ENCODE measurements around the gene ATP1B3. TPM values are rescaled to one million over a fixed set of nuclear protein-coding genes. Genes with fewer than 3 reads are reported as not detected.
"Not testable (repeated sequence)": the region's sequence is repeated elsewhere in the genome, so short reads cannot be mapped to it uniquely, and the experiment has no call there.

The ATP1B3 gene
- total RNA-seq, 1 donor from 2014 or later, result 231 TPM

DNA sequence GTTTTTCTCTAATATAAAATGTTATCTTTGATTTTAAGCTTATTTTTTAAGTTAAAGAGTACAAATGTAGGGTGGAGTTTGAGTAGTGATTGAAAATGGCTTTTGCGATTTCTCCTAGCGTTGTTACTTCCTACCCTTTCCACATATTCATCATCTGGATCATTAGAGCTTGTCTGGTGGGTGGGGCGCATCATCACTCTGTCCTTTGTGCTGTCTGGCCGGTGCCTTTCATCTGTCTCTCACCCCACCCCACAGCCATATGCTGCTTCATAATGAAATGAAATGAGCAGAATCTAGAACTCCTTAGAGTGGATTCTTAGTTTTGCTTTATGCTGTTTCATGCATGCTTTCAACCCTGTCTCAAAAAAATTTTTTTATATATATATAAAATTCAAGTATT, 44.3 kb downstream of the ATP1B3 start:
- peaks cover 33% of the 10 kb centered on the region for H3K36me3 Mint-ChIP-seq (ENCODE audit: low read depth)

DNA sequence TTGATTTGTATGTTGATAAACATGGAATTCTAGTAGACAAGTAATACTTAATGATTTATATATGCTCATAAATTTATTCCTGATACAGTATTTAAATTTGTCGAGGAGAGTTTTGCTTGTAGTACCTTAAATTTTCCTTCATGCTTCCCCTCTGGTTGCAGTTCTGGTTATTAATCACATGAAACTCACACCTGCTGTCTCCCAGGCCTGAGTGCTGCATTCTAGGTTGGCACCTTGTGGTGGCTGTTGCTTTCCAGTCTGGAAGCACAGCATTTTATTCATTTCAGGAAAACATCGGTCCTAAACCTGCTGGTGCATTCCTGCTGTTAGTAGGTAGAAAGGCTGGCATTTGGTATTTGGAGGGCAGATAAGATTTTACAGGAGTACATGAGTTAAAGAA, 44.9 kb downstream of the ATP1B3 start:
- peak overlapping the region; percentile 4 for H3K27ac Mint-ChIP-seq
- intact Hi-C loops (cut with micrococcal nuclease), result no loop called here
- DNase-seq (ENCODE audit: low spot score), result no peak
- no peaks in the 10 kb centered on the region for H3K9me3 Mint-ChIP-seq
- no peaks in the 10 kb centered on the region for H3K27me3 Mint-ChIP-seq (ENCODE audit: insufficient read depth)
- H3K4me1 Mint-ChIP-seq (ENCODE audit: low read depth), result no peaks in the 10 kb centered on the region
- peaks cover 32% of the 10 kb centered on the region for H3K36me3 Mint-ChIP-seq (ENCODE audit: low read depth)
- no peak overlapping the region for H3K4me3 Mint-ChIP-seq

More for the DNA sequence above, 44.3 kb downstream of the ATP1B3 start:
- intact Hi-C loops (cut with micrococcal nuclease), result no loop called here
- H3K27me3 Mint-ChIP-seq (ENCODE audit: insufficient read depth), result no peaks in the 10 kb centered on the region
- no peaks in the 10 kb centered on the region for H3K9me3 Mint-ChIP-seq
- no peak overlapping the region for H3K4me3 Mint-ChIP-seq
- H3K27ac Mint-ChIP-seq, result no peak overlapping the region
- no peaks in the 10 kb centered on the region for H3K4me1 Mint-ChIP-seq (ENCODE audit: low read depth)
- DNase-seq (ENCODE audit: low spot score), result no peak

DNA sequence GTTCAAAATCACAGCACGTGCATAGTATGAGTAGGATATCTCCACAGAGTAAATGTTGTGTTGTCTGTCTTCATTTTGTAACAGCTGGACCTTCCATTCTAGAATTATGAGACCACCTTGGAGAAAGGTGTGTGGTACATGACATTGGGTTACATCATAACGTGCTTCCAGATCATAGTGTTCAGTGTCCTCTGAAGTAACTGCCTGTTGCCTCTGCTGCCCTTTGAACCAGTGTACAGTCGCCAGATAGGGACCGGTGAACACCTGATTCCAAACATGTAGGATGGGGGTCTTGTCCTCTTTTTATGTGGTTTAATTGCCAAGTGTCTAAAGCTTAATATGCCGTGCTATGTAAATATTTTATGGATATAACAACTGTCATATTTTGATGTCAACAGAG, 49.2 kb downstream of the ATP1B3 start:
- H3K27me3 Mint-ChIP-seq (ENCODE audit: insufficient read depth); H3K4me3 Mint-ChIP-seq; DNase-seq (ENCODE audit: low spot score); intact Hi-C loops (cut with micrococcal nuclease); H3K27ac Mint-ChIP-seq; H3K4me1 Mint-ChIP-seq (ENCODE audit: low read depth); H3K9me3 Mint-ChIP-seq: not testable (repeated sequence)
- peaks cover 36% of the 10 kb centered on the region for H3K36me3 Mint-ChIP-seq (ENCODE audit: low read depth)

DNA sequence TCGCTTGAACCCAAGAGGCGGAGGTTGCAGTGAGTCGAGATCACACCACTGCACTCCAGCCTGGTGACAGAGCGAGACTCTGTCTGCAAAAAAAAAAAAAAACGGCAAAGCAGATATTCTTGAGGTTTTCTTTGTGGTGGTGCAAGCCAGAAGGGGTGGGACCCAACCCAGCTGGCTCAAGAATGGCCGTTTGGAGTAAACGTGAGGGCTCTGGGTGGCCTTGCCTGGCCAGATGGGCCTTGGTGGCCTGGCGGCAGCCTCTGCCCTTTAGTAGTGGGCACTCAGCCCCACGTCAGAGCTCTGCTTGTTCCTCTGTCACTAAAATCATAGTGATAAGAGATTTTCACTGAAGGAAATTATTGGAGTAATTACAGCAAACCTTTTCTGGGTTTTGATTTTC, 50.5 kb downstream of the ATP1B3 start:
- DNase-seq (ENCODE audit: low spot score), result no peak
- no peaks in the 10 kb centered on the region for H3K27me3 Mint-ChIP-seq (ENCODE audit: insufficient read depth)

DNA sequence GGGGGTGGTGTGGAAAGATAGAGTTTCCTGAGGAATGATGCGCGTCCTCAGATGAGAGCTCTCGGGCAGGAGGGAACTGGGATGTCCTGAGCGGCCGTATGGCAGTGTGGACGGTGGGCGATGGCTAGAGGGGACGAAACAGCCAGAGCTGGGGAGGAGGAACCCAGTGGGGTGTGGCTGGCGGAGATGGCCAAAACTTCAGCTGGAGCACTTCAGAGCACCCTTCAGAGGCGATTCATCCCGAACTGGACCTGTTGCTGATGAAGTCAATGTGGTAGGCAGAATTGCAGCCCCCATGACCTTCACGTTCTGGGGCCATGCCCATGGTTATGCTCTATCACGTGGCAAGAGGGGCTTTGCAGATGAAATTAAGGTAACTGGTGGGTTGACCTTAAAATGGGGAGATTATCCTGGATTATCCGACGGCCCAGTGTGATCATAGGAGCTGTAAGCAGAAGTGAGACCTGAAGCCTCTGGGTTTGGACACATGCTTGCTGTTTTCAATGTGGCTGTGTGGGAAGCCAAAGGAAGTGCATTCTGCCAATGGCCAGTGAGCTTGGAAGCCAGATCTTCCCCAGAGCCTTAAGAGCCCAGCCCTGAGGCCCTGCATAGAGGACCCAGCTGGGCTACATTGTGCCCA, 52.3 kb downstream of the ATP1B3 start:
- no peak for DNase-seq (ENCODE audit: low spot score)
- intact Hi-C loops (cut with micrococcal nuclease), result no loop called here
- peaks cover 20% of the 10 kb centered on the region for H3K36me3 Mint-ChIP-seq (ENCODE audit: low read depth)
- H3K4me1 Mint-ChIP-seq (ENCODE audit: low read depth), result no peaks in the 10 kb centered on the region
- no peak overlapping the region for H3K4me3 Mint-ChIP-seq
- H3K27me3 Mint-ChIP-seq (ENCODE audit: insufficient read depth), result no peaks in the 10 kb centered on the region
- H3K9me3 Mint-ChIP-seq, result no peaks in the 10 kb centered on the region
- H3K27ac Mint-ChIP-seq, result no peak overlapping the region

More for the DNA sequence above, 50.5 kb downstream of the ATP1B3 start:
- intact Hi-C loops (cut with micrococcal nuclease), result no loop called here
- H3K27ac Mint-ChIP-seq, result no peak overlapping the region
- H3K36me3 Mint-ChIP-seq (ENCODE audit: low read depth), result peaks cover 31% of the 10 kb centered on the region
- H3K4me3 Mint-ChIP-seq, result no peak overlapping the region
- H3K4me1 Mint-ChIP-seq (ENCODE audit: low read depth), result no peaks in the 10 kb centered on the region
- H3K9me3 Mint-ChIP-seq, result no peaks in the 10 kb centered on the region

DNA sequence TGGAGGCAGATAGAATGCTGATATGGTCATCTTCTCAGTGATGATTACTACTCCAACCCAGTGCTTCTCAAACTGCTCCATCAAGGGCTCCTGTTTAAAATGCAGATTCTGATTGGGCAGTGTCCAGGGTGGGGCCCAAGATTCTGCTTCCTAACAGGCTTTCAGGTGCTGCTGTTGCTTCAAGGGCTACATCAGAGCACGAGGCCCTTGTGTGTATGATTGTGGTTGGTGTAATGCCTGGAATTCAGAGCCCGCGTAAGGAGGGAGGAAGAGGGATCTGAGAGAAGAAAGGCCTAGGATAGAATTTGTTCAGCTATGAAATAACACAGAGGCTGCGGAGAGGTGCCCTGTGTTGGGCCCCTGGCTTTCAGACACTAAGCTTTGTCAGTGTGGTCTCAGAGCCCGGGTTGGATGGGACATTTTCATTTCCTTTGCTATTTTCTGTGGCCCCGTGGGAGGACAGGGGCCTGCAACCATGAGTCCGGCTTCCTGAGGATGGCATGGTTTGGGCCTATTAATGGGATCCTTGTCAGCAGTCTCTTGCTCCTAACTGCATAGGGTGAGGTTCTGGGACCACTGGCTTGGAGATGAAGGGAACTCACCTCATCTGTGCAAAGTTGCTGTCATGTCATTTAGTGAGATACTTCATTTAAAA, 53.0 kb downstream of the ATP1B3 start:
- no peaks in the 10 kb centered on the region for H3K27me3 Mint-ChIP-seq (ENCODE audit: insufficient read depth)

DNA sequence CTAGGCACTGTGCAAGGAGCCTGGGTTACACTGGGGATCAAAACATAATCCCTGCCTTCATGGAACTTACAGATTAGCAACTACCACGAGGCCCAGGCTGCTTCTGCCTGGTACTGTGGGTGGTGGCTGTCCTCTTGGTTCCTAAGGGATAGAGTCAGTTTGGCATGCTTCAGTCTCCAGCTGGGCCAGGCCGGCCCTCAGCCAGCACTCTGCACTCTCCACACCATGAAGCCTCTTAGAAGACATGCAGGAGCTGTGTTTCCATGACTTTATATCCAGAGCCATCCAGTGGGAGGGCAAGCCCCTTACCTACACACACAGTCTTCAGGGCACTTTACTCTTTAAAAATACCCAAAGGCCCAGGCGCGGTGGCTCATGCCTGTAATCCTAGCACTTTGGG, 54.4 kb downstream of the ATP1B3 start:
- Mint-ChIP-seq H3K9me3 (no peaks in the 10 kb centered on the region), H3K36me3 (ENCODE audit: low read depth) (peaks cover 14% of the 10 kb centered on the region), H3K4me1 (ENCODE audit: low read depth) (no peaks in the 10 kb centered on the region), H3K4me3 (no peak overlapping the region), H3K27me3 (ENCODE audit: insufficient read depth) (no peaks in the 10 kb centered on the region), H3K27ac (no peak overlapping the region)
- intact Hi-C loops (cut with micrococcal nuclease), result no loop called here
- DNase-seq (ENCODE audit: low spot score), result no peak

More for the DNA sequence above, 53.0 kb downstream of the ATP1B3 start:
- no peak overlapping the region for H3K27ac Mint-ChIP-seq
- intact Hi-C loops (cut with micrococcal nuclease), result no loop called here
- no peak for DNase-seq (ENCODE audit: low spot score)
- no peak overlapping the region for H3K4me3 Mint-ChIP-seq
- H3K9me3 Mint-ChIP-seq, result no peaks in the 10 kb centered on the region
- no peaks in the 10 kb centered on the region for H3K4me1 Mint-ChIP-seq (ENCODE audit: low read depth)
- peaks cover 17% of the 10 kb centered on the region for H3K36me3 Mint-ChIP-seq (ENCODE audit: low read depth)

DNA sequence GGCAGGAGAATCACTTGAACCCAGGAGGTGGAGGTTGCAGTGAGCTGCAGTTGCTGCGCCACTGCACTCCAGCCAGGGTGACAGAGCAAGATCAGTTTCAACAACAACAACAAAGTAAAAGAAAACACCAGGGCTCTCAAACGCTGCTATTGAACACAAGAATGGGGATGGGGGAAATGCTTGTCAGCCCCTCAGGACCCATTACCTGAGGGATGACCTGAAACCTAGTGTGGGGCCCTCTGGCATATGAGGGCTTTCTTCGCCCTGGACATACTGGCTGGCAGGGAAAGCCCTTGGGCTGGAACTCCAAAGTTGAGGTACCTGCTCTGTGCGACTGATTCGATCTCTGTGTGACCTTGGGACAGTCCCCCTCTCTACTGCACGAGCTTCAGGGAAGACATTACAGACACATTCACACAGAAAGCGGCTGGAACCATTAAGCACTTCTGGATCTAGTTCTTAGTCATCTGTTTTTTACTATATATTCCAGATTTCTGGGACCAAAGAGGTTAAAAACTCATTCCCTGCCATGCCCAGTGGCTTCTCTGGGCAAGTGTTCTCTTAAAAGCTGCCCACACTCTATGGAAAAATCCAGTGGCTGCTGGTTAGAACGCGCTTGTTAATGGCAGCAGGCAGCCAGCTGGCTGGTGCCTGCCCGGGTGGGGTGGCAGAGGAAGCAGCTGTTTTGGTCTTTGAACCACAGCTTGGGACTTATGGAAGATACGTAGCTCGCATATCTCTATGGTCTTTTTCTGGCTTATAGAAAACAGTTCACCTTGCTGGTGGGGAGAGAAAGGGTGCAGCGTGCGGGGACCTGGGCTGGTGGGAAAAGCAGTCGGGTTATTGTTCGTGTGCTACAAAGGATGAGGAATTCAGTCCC, 57.2 kb downstream of the ATP1B3 start:
- intact Hi-C loops (cut with micrococcal nuclease), result no loop called here
- Mint-ChIP-seq H3K36me3 (ENCODE audit: low read depth) (no peaks in the 10 kb centered on the region), H3K27ac (no peak overlapping the region), H3K9me3 (no peaks in the 10 kb centered on the region), H3K27me3 (ENCODE audit: insufficient read depth) (no peaks in the 10 kb centered on the region), H3K4me3 (no peak overlapping the region), H3K4me1 (ENCODE audit: low read depth) (no peaks in the 10 kb centered on the region)
- DNase-seq (ENCODE audit: low spot score), result no peak

DNA sequence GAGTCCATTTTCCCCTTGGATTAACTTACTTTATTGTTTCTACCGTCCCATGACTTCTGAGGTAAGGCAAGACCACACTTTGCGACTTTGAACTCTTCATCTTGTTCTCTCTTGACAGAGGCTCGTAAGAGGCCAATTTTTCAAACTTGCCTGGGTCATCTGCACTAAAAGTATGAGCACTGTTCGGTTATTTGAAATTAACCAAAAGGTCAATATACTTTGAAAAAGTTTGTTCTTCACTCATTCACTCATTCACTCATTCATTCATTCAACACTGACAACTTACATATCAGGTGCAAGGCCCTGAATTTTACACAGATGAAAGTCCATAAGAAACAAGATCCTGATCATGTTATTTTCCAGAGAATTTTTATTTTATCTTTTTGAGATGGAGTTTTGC, 57.9 kb downstream of the ATP1B3 start:
- Mint-ChIP-seq H3K27me3 (ENCODE audit: insufficient read depth) (no peaks in the 10 kb centered on the region), H3K36me3 (ENCODE audit: low read depth) (no peaks in the 10 kb centered on the region), H3K9me3 (no peaks in the 10 kb centered on the region), H3K27ac (no peak overlapping the region), H3K4me3 (no peak overlapping the region), H3K4me1 (ENCODE audit: low read depth) (no peaks in the 10 kb centered on the region)
- DNase-seq (ENCODE audit: low spot score), result no peak
- intact Hi-C loops (cut with micrococcal nuclease), result no loop called here

DNA sequence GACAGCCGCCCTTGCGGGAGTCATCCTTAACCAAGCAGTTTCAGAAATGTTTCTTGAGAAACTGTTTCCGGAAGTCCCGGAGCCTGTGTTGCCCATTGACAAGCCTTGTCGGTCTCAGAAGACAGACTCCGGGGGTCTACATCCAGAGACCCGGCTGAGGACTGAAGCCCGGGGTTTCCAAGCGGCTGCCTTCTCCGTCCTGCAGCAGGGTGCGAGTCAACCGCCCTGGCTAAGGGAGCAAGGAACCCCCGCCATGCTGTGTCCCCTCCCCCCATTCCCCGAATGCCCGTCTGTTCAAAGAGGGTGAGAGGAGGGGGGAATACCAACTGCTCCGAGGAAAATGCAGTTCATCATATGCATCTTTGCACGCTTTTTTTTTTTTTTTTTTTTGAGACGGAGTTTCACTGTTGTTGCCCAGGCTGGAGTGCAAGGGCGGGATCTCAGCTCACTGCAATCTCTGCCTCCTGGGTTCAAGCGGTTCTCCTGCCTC, 61.6 kb downstream of the ATP1B3 start:
- no peaks in the 10 kb centered on the region for H3K27me3 Mint-ChIP-seq (ENCODE audit: insufficient read depth)
- no peak for DNase-seq (ENCODE audit: low spot score)
- H3K9me3 Mint-ChIP-seq, result no peaks in the 10 kb centered on the region
- intact Hi-C loops (cut with micrococcal nuclease), result no loop called here
- H3K27ac Mint-ChIP-seq, result no peak overlapping the region
- no peaks in the 10 kb centered on the region for H3K36me3 Mint-ChIP-seq (ENCODE audit: low read depth)
- no peak overlapping the region for H3K4me3 Mint-ChIP-seq
- H3K4me1 Mint-ChIP-seq (ENCODE audit: low read depth), result peaks cover 9% of the 10 kb centered on the region

DNA sequence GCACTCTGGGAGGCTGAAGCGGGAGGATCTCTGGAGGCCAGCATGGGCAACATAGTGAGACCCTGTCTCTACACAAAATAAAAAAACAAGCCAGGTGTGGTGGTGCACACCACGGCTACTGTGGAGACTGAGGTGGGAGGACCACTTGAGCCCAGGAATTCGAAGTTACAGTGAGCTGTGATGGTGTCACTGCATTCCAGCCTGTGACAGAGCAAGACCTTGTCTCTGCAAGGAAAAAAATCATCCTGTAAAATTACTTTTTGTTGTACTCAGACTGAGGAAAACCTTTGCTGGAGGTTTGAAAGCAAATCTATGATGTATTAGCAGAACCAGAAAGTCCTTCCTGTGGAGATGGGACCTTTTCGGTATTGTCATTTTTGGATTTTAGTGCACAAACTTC, 63.3 kb downstream of the ATP1B3 start:
- no peak for DNase-seq (ENCODE audit: low spot score)
- peaks cover 9% of the 10 kb centered on the region for H3K4me1 Mint-ChIP-seq (ENCODE audit: low read depth)
- peak overlapping the region; percentile 29 for H3K27ac Mint-ChIP-seq
- intact Hi-C loops (cut with micrococcal nuclease), result no loop called here
- no peaks in the 10 kb centered on the region for H3K9me3 Mint-ChIP-seq
- no peaks in the 10 kb centered on the region for H3K27me3 Mint-ChIP-seq (ENCODE audit: insufficient read depth)
- H3K4me3 Mint-ChIP-seq, result no peak overlapping the region
- no peaks in the 10 kb centered on the region for H3K36me3 Mint-ChIP-seq (ENCODE audit: low read depth)

DNA sequence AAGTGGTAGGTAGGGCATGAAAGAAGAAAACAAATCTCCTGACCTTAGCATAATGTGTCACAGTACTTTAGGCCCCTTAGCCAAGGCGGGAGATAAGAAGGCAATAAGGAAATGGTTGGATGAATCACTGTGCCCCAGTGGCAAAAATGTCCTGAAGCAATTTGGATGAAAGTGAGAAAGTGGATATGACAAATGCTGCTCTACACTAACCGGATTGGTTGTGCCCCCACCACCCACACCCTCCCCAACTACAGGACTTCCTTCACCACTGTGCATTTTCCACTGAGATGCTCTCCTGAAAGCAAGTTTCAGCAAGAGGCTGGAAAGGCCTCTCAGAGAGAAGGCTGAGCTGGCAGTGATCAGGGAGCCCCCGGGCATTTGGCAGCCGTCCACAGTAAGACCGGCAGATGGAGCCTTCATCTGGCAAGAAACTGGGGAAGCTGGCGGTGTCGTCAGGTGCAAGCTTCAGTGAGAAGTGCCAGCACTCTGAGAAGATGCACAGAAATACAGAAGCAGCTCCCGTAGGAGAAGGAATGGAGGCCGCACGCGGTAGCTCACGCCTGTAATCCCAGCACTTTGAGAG, 63.8 kb downstream of the ATP1B3 start:
- H3K9me3 Mint-ChIP-seq, result no peaks in the 10 kb centered on the region
- H3K4me3 Mint-ChIP-seq, result no peak overlapping the region
- H3K27me3 Mint-ChIP-seq (ENCODE audit: insufficient read depth), result no peaks in the 10 kb centered on the region
- no peak for DNase-seq (ENCODE audit: low spot score)
- intact Hi-C loops (cut with micrococcal nuclease), result no loop called here
- H3K27ac Mint-ChIP-seq, result peak overlapping the region; percentile 40
- no peaks in the 10 kb centered on the region for H3K36me3 Mint-ChIP-seq (ENCODE audit: low read depth)
- H3K4me1 Mint-ChIP-seq (ENCODE audit: low read depth), result peaks cover 9% of the 10 kb centered on the region

DNA sequence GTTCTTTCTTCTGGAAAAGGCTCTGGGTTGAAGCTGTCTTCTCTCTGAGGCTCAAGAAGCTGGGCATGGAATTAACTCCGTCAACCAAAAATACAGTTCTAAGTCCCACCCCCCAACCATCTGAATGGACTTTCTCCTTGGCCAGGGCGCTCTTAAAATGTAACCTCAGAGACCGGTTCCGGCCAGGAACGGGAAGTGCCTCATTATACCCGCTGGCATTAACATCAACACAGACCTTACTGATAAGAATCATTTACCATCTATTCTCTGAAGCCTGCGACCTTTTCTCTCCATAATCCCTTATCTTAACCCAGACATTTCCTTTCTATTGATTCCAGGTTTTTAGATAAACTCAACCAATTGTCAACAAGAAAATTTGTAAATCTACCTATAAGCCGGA, 64.7 kb downstream of the ATP1B3 start:
- Mint-ChIP-seq H3K9me3 (no peaks in the 10 kb centered on the region), H3K36me3 (ENCODE audit: low read depth) (no peaks in the 10 kb centered on the region), H3K27ac (no peak overlapping the region), H3K4me3 (no peak overlapping the region), H3K4me1 (ENCODE audit: low read depth) (peaks cover 9% of the 10 kb centered on the region), H3K27me3 (ENCODE audit: insufficient read depth) (no peaks in the 10 kb centered on the region)
- intact Hi-C loops (cut with micrococcal nuclease), result no loop called here
- DNase-seq (ENCODE audit: low spot score), result no peak

All from activated T-helper 1 cell treated with anti-CD3 and anti-CD28 coated beads, Interleukin-12 subunit alpha, Interleukin-12 subunit beta, Interleukin-2, Interleukin-4 antibody, amounts not matched to agents 30 ng/mL and 10 ng/mL and 1 ng/mL, durations not matched to agents 14 hours and 24 hours and 36 hours (primary cell).